H9 (cell line): ENCODE results near the gene MIAT. TPM values are rescaled to one million over a fixed set of nuclear protein-coding genes. Genes with fewer than 3 reads are reported as not detected.

Source experiments
- DNase-seq: peaks from one replicate; pipeline ENCODE4 v3.0.0-alpha.2; 2017
- H2AFZ ChIP-seq: one replicate; pipeline ENCODE4 v1.6.1; 2013; ENCODE audit warnings: mild to moderate bottlenecking, low read length, control low read depth, moderate library complexity
- H2AK5ac ChIP-seq: 2 replicates; pipeline ENCODE4 v1.6.1; 2013; ENCODE audit warnings: low read length, control low read depth, mixed read lengths; ENCODE audit not compliant: insufficient read length
- H2BK120ac ChIP-seq: one replicate; pipeline ENCODE4 v1.6.1; 2013; ENCODE audit warnings: low read depth, mild to moderate bottlenecking, low read length, control low read depth, inconsistent platforms; ENCODE audit not compliant: poor library complexity, severe bottlenecking
- H2BK12ac ChIP-seq: 2 replicates; pipeline ENCODE4 v1.6.1; 2013; ENCODE audit warnings: low read length, control low read depth, mixed read lengths, low read depth; ENCODE audit not compliant: insufficient read length
- H2BK15ac ChIP-seq: 2 replicates; pipeline ENCODE4 v1.6.1; 2013; ENCODE audit warnings: low read depth, low read length, control low read depth
- H2BK20ac ChIP-seq: one replicate; pipeline ENCODE4 v1.6.1; 2013; ENCODE audit warnings: low read depth, mild to moderate bottlenecking, low read length, control low read depth, inconsistent platforms; ENCODE audit not compliant: poor library complexity, severe bottlenecking
- H2BK5ac ChIP-seq: 2 replicates; pipeline ENCODE4 v1.6.1; 2013; ENCODE audit warnings: low read length, control low read depth, mixed read lengths; ENCODE audit not compliant: insufficient read length
- H3K14ac ChIP-seq: 2 replicates; pipeline ENCODE4 v1.6.1; 2013; ENCODE audit warnings: low read length, control low read depth; ENCODE audit not compliant: insufficient read depth
- H3K18ac ChIP-seq: 2 replicates; pipeline ENCODE4 v1.6.1; 2013; ENCODE audit warnings: low read depth, mild to moderate bottlenecking, mixed read lengths, low read length, control low read depth; ENCODE audit not compliant: insufficient read length
- H3K23ac ChIP-seq: 2 replicates; pipeline ENCODE4 v1.6.1; 2013; ENCODE audit warnings: low read length, control low read depth, mixed read lengths, low read depth; ENCODE audit not compliant: insufficient read length
- H3K23me2 ChIP-seq: 2 replicates; pipeline ENCODE4 v1.6.1; 2013; ENCODE audit warnings: low read depth, mild to moderate bottlenecking, mixed read lengths, low read length, control low read depth; ENCODE audit not compliant: insufficient read length, poor library complexity, severe bottlenecking
- H3K27ac ChIP-seq: 2 replicates; pipeline ENCODE4 v1.5.1; 2013; ENCODE audit warnings: low read length, control low read depth, mixed read lengths, low read depth; ENCODE audit not compliant: insufficient read length
- H3K27me3 ChIP-seq: 2 replicates; pipeline ENCODE4 v1.6.1; 2013; ENCODE audit warnings: low read length, control low read depth, inconsistent platforms; ENCODE audit not compliant: insufficient read depth
- H3K4ac ChIP-seq: 2 replicates; pipeline ENCODE4 v1.6.1; 2013; ENCODE audit warnings: low read depth, mild to moderate bottlenecking, control low read depth, inconsistent platforms, low read length, moderate library complexity
- H3K4me1 ChIP-seq: 2 replicates; pipeline ENCODE4 v1.6.1; 2013; ENCODE audit warnings: low read length, control low read depth, inconsistent platforms; ENCODE audit not compliant: insufficient read depth
- H3K4me2 ChIP-seq: 2 replicates; pipeline ENCODE4 v1.6.1; 2013; ENCODE audit warnings: low read length, control low read depth, mixed read lengths; ENCODE audit not compliant: insufficient read length, insufficient read depth
- H3K56ac ChIP-seq: 2 replicates; pipeline ENCODE4 v1.6.1; 2013; ENCODE audit warnings: low read depth, mild to moderate bottlenecking, mixed read lengths, low read length, control low read depth; ENCODE audit not compliant: insufficient read length
- H3K79me1 ChIP-seq: 2 replicates; pipeline ENCODE4 v1.6.1; 2013; ENCODE audit warnings: low read depth, mild to moderate bottlenecking, moderate library complexity, low read length, control low read depth, inconsistent platforms; ENCODE audit not compliant: insufficient read depth, poor library complexity, severe bottlenecking
- H3K79me2 ChIP-seq: 2 replicates; pipeline ENCODE4 v1.6.1; 2013; ENCODE audit warnings: low read length, control low read depth, inconsistent platforms; ENCODE audit not compliant: insufficient read depth
- H3K9ac ChIP-seq: 2 replicates; pipeline ENCODE4 v1.6.1; 2013; ENCODE audit warnings: low read length, control low read depth, mixed read lengths; ENCODE audit not compliant: insufficient read length; ENCODE audit errors: extremely low read depth
- H3K9me3 ChIP-seq: one replicate; pipeline ENCODE4 v1.6.1; 2013; ENCODE audit warnings: low read depth, low read length, inconsistent platforms; ENCODE audit not compliant: control insufficient read depth
- H3T11ph ChIP-seq: one replicate; pipeline ENCODE4 v1.6.1; 2013; ENCODE audit warnings: mild to moderate bottlenecking, low read length, control low read depth, inconsistent platforms
- H4K20me1 ChIP-seq: one replicate; pipeline ENCODE4 v1.6.1; 2013; ENCODE audit not compliant: control insufficient read depth, insufficient read length, insufficient read depth
- H4K5ac ChIP-seq: 2 replicates; pipeline ENCODE4 v1.6.1; 2013; ENCODE audit warnings: low read depth, mild to moderate bottlenecking, mixed read lengths, low read length, control low read depth; ENCODE audit not compliant: insufficient read length
- H4K8ac ChIP-seq: replicated peaks from 2 replicates; pipeline ENCODE4 v1.6.1; 2013; ENCODE audit warnings: low read length, control low read depth, mixed read lengths, low read depth; ENCODE audit not compliant: insufficient read length
- H4K91ac ChIP-seq: 2 replicates; pipeline ENCODE4 v1.6.1; 2013; ENCODE audit warnings: low read depth, mild to moderate bottlenecking, moderate library complexity, mixed read lengths, low read length, control low read depth; ENCODE audit not compliant: insufficient read length
- H3K27ac Mint-ChIP-seq, 3 experiments: 2 replicates in 2 of 3; 3 replicates in 1 of 3; pipeline ENCODE4 v1.8.0; 2020 to 2021; ENCODE audit warnings: mixed read lengths in 3 of 3, mild to moderate bottlenecking in 1 of 3, moderate library complexity in 1 of 3
- H3K27me3 Mint-ChIP-seq: 2 replicates; pipeline ENCODE4 v1.8.0; 2021; ENCODE audit warnings: low read depth, mild to moderate bottlenecking, moderate library complexity, mixed read lengths
- H3K36me3 Mint-ChIP-seq, 3 experiments: 2 replicates in 2 of 3; 3 replicates in 1 of 3; pipeline ENCODE4 v1.8.0; 2020 to 2021; ENCODE audit warnings: low read depth in 3 of 3, mixed read lengths in 3 of 3; ENCODE audit not compliant: insufficient read depth in 1 of 3
- H3K4me1 Mint-ChIP-seq, 2 experiments: 2 replicates each; pipeline ENCODE4 v1.8.0; 2020; ENCODE audit warnings: mixed read lengths in 2 of 2
- H3K4me3 Mint-ChIP-seq, 2 experiments: 2 replicates in 1 of 2; 3 replicates in 1 of 2; pipeline ENCODE4 v1.8.0; 2020 to 2021; ENCODE audit warnings: mild to moderate bottlenecking in 2 of 2, mixed read lengths in 2 of 2, moderate library complexity in 1 of 2
- H3K9me3 Mint-ChIP-seq, 2 experiments: 2 replicates in 1 of 2; 3 replicates in 1 of 2; pipeline ENCODE4 v1.8.0; 2020; ENCODE audit warnings: mild to moderate bottlenecking in 2 of 2, mixed read lengths in 2 of 2, moderate library complexity in 1 of 2
- CTCF ChIP-seq: fragments of 200-600 bp; sonication (generic); conservative IDR thresholded peaks from 3 replicates; pipeline ENCODE4 v1.8.0; 2021; ENCODE audit warnings: antibody characterized with exemption, mild to moderate bottlenecking
- WGBS: extraction: QIAGEN DNeasy Blood & Tissue Kit; methylation state at CpG from one replicate; pipeline ENCODE4 v1.1.7; 2013; ENCODE audit warnings: missing lambda C conversion rate, low lambda C conversion rate, mixed read lengths; ENCODE audit not compliant: insufficient read length; ENCODE audit errors: extremely low coverage; 5-methylcytosine and 5-hydroxymethylcytosine counted together
- total RNA-seq: library from RNA; stranded (reverse); gene quantifications from 2 replicates; pipeline ENCODE4 v1.2.1, GENCODE V29; 2021

MIAT gene
- total RNA-seq, 1 experiment from 2014 or later, result 85.6 TPM

DNA sequence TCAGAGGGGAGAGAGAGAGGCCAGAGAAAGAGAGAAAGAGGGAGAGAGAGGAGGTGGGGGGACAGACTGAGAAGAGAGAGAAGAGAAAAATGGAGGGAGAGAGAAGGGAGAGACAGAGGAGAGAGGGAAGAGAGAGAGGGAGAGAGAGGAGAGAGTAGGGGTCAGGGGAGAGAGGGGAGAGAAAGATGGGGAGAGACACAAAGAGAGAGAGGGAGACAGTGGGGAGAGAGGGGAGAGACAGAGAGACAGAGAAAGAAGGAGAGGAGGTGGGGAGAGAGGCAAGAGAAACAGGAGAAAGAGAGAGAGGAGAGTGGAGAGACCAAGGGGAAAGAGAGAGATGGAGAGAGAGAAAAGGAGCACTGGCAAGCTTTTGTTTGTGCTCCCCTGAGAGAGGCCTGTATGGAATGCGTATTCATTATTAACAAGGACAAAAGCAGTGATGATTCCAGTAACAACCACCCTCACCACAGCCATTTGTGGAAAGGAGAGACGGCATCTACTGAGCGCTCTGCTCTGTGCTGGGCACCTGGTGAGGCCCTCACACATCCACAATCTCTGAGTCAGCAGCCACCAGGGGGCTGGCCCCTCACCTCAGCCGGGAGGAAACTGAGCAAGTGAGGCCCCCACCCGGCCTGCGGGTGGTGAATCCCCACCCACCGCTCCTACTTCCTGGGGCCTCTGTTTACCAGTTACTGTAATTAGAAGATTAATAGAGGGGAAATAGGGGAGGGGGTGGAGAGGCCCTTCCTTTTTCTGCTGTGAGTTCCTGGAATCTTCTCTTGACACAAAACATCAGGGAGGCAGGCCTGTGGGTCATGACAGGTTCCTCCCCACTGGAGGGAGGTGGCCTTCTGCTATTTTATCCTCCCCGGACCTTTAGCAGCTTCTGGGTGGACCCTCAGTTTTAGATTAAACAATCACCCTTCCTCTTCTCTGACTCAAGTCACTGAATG lies 14.6 kb upstream of the MIAT start:
- Mint-ChIP-seq H3K9me3 (no peaks in the 10 kb centered on the region; a peak in 2 of 5 replicates), H3K36me3 (no peaks in the 10 kb centered on the region), H3K27ac (peak overlapping the region; percentile 92 to 98 (median 94)), H3K27me3 (no peaks in the 10 kb centered on the region), H3K4me1 (peaks cover 77 to 79% of the 10 kb centered on the region in 2 experiments), H3K4me3 (peak overlapping the region; percentile 30 to 69)
- peak overlapping the region; percentile 18 for H3K9ac ChIP-seq
- H3K4me1 ChIP-seq, result peaks cover 29% of the 10 kb centered on the region
- peak overlapping the region; percentile 65 for H2BK5ac ChIP-seq
- no peaks in the 10 kb centered on the region for H3K23me2 ChIP-seq
- H2BK15ac ChIP-seq, result no peak overlapping the region
- H4K5ac ChIP-seq, result peak overlapping the region; percentile 50
- H3K9me3 ChIP-seq, result no peaks in the 10 kb centered on the region
- no peak overlapping the region for H2AK5ac ChIP-seq
- peak overlapping the region; percentile 40 for H4K91ac ChIP-seq
- whole genome bisulfite sequencing, result no CpG with 5 or more reads among the region's 8 CpGs
- no peak overlapping the region for H2BK120ac ChIP-seq
- no peaks in the 10 kb centered on the region for H3K27me3 ChIP-seq
- H3K14ac ChIP-seq, result peak overlapping the region; percentile 66; the same call in 1 of the 2 replicates
- DNase-seq, result peak; percentile 77
- no peak overlapping the region for H3T11ph ChIP-seq
- peak; percentile 55; the same call in 2 of the 3 replicates for TF ChIP-seq CTCF
- no peaks in the 10 kb centered on the region for H3K79me2 ChIP-seq
- H2BK20ac ChIP-seq, result no peak overlapping the region
- peak overlapping the region; percentile 89 for H3K27ac ChIP-seq
- peak overlapping the region; percentile 81 for H3K18ac ChIP-seq
- no peaks in the 10 kb centered on the region for H3K79me1 ChIP-seq
- no peak overlapping the region for H2BK12ac ChIP-seq
- no peak overlapping the region for H3K23ac ChIP-seq
- no peak overlapping the region for H3K56ac ChIP-seq
- no peak overlapping the region for H4K8ac ChIP-seq
- H3K4me2 ChIP-seq, result peak overlapping the region; percentile 28
- H2AFZ ChIP-seq, result no peak overlapping the region
- H3K4ac ChIP-seq, result peak overlapping the region; percentile 49
- H4K20me1 ChIP-seq, result no peaks in the 10 kb centered on the region
